Measurements from ENCODE around the gene PHKA1. TPM values are rescaled to one million over a fixed set of nuclear protein-coding genes. Genes with fewer than 3 reads are reported as not detected.
"Not testable (repeated sequence)": the region's sequence is repeated elsewhere in the genome, so short reads cannot be mapped to it uniquely, and the experiment has no call there.

The PHKA1 gene
- total RNA-seq, 1 donor from 2014 or later = 5.5 TPM

- peak; percentile 54 for DNase-seq (ENCODE audit: low read depth)
These were observed 141.6 kb downstream of the PHKA1 start, which contains the start of gene HDAC8 for GRCh38 chrX:72572248-72573157. HDAC8 (minus strand) TSS chrX:72572843; CDS start chrX:72572761, 82 bp downstream.

GRCh38 chrX:72569786-72570185, 144.3 kb downstream of the PHKA1 start:
- H3K4me3 ChIP-seq (ENCODE audit: low read depth, low read length) = no peak overlapping the region
- DNase-seq (ENCODE audit: low read depth) = no peak
- TF ChIP-seq, protein P1, sequence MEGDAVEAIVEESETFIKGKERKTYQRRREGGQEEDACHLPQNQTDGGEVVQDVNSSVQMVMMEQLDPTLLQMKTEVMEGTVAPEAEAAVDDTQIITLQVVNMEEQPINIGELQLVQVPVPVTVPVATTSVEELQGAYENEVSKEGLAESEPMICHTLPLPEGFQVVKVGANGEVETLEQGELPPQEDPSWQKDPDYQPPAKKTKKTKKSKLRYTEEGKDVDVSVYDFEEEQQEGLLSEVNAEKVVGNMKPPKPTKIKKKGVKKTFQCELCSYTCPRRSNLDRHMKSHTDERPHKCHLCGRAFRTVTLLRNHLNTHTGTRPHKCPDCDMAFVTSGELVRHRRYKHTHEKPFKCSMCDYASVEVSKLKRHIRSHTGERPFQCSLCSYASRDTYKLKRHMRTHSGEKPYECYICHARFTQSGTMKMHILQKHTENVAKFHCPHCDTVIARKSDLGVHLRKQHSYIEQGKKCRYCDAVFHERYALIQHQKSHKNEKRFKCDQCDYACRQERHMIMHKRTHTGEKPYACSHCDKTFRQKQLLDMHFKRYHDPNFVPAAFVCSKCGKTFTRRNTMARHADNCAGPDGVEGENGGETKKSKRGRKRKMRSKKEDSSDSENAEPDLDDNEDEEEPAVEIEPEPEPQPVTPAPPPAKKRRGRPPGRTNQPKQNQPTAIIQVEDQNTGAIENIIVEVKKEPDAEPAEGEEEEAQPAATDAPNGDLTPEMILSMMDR (conservative IDR thresholded peaks at IDR 0.05; ENCODE audit: low read depth, low read length) = peak; percentile 16

More at GRCh38 chrX:72572248-72573157, 141.6 kb downstream of the PHKA1 start, which contains the start of gene HDAC8:
- TF ChIP-seq, protein P1 (conservative IDR thresholded peaks at IDR 0.05; ENCODE audit: low read depth, low read length) = no peak
- peak within 1 kb of the TSS; percentile 67 for H3K4me3 ChIP-seq (ENCODE audit: low read depth, low read length)

GRCh38 chrX:72568406-72569092, 145.6 kb downstream of the PHKA1 start:
- H3K4me3 ChIP-seq (ENCODE audit: low read depth, low read length) = no peak overlapping the region
- DNase-seq (ENCODE audit: low read depth) = no peak
- TF ChIP-seq, protein P1 (conservative IDR thresholded peaks at IDR 0.05; ENCODE audit: low read depth, low read length) = no peak

DNA sequence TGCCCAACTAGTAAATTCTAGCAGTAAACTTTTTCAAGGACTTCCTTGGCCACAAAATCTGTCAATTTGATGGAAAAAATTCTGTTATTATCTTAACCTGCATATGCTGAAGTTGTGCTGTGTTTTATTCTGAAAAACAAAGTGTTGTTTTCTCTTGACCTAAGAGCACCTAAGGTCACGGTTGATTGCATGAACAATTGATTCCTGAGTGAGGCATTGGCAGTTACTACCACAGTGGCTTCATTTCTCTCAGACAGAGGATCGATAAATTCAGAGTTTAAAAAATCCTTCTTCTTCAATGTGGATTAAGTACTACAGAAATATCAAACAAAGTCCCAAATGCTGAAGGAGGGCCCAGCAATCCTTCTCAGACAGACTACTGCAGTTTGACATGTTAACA, 147.7 kb downstream of the PHKA1 start:
- no peak for DNase-seq (ENCODE audit: low read depth)
- H3K4me3 ChIP-seq (ENCODE audit: low read depth, low read length) = no peak overlapping the region
- TF ChIP-seq, protein P1 (conservative IDR thresholded peaks at IDR 0.05; ENCODE audit: low read depth, low read length) = no peak

- H3K4me3 ChIP-seq (ENCODE audit: low read depth, low read length); DNase-seq (ENCODE audit: low read depth): not testable (repeated sequence)
These were observed 154.5 kb downstream of the PHKA1 start for GRCh38 chrX:72559655-72560054.

GRCh38 chrX:72554448-72555140, 159.5 kb downstream of the PHKA1 start:
- no peak overlapping the region for H3K4me3 ChIP-seq (ENCODE audit: low read depth, low read length)
- no peak for DNase-seq (ENCODE audit: low read depth)
- TF ChIP-seq, protein P1 (conservative IDR thresholded peaks at IDR 0.05; ENCODE audit: low read depth, low read length) = no peak

DNA sequence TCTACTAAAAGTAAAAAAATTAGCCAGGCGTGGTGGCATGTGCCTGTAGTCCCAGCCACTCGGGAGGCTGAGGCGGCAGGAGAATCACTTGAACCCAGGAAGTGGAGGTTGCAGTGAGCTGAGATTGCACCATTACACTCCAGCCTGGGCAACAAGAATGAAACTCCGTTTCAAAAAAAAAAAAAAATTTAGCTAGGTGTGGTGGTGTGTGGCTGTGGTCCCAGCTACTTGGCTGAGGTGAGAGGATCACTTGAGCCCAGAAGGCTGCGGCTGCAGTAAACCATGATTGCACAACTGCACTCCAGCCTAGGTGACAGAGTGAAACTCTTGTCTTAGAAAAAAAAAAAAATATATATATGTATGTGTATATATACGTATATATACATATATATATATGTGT, 161.7 kb downstream of the PHKA1 start:
- not testable (repeated sequence) for DNase-seq (ENCODE audit: low read depth); H3K4me3 ChIP-seq (ENCODE audit: low read depth, low read length)
